SK-N-SH (cell line): ENCODE measurements around the gene SEMA4F.

ENCODE experiments used
- CTCF ChIP-seq: fragments of 200-600 bp; sonication (generic); IDR thresholded peaks from 2 replicates; pipeline ENCODE4 v1.6.1; 2017; ENCODE audit warnings: antibody characterized with exemption, mild to moderate bottlenecking, moderate library complexity
- MAX ChIP-seq: IDR thresholded peaks from 2 replicates; pipeline ENCODE4 v1.4.0; 2012; ENCODE audit warnings: low read depth
- NRF1 ChIP-seq: IDR thresholded peaks from 2 replicates; pipeline ENCODE4 v1.6.1; 2012; ENCODE audit warnings: low read depth, mild to moderate bottlenecking, low read length
- POLR2AphosphoS5 ChIP-seq: IDR thresholded peaks from 2 replicates; pipeline ENCODE4 v1.6.1; 2012; ENCODE audit warnings: low read depth, low read length
- REST ChIP-seq: IDR thresholded peaks from 2 replicates; pipeline ENCODE4 v1.6.1; 2012; ENCODE audit warnings: mild to moderate bottlenecking, low read depth, low read length, moderate library complexity
- RFX5 ChIP-seq: IDR thresholded peaks from 2 replicates; pipeline ENCODE4 v1.6.1; 2012; ENCODE audit warnings: mild to moderate bottlenecking, improper control_type of control experiment, low read length
- TCF12 ChIP-seq: IDR thresholded peaks from 2 replicates; pipeline ENCODE4 v1.4.0; 2012
- TEAD4 ChIP-seq: IDR thresholded peaks from 2 replicates; pipeline ENCODE4 v1.4.0; 2012; ENCODE audit warnings: mild to moderate bottlenecking, borderline replicate concordance; ENCODE audit not compliant: insufficient read depth

- TF ChIP-seq MAX (no peak), CTCF (no peak), POLR2AphosphoS5 (no peak), REST (no peak), TEAD4 (no peak), NRF1 (no peak), TCF12 (no peak), RFX5 (no peak)
Observed at GRCh38 chr2:74719066-74719465, 65.0 kb downstream of the SEMA4F start.
